Stimulated activated CD4-positive, alpha-beta T cell treated with anti-CD3 and anti-CD28 coated beads, Interleukin-12 subunit alpha, Interleukin-12 subunit beta, amount 100 ng/mL, for 4 hours (primary cell): ENCODE results near the gene ZNF672.
"Not testable (repeated sequence)": the region's sequence is repeated elsewhere in the genome, so short reads cannot be mapped to it uniquely, and the experiment has no call there.

Experiments used
- DNase-seq: peaks from one replicate; pipeline ENCODE4 v3.0.0-alpha.2; 2020

The ZNF672 gene

DNA sequence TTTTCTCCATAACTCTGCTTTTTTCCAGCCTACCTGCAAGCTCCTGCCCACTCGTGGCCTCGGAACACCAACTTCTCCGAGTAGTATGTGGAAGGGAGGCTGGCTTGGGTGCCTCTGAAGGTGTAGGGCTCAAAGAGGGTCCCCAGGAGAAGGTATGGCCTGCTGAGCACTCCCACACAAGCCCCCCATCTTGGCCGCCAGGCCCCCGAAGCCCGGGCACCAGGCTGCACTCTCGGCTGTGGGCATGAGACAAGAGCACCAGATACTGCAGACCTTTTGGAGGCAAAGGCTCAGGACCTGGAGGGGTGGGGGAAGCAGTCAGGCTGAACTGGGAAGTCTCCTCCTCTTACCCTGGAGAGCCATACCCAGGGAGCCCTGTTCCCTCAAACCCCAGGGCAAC is 19.2 kb downstream of the ZNF672 start:
- no peak for DNase-seq

DNA sequence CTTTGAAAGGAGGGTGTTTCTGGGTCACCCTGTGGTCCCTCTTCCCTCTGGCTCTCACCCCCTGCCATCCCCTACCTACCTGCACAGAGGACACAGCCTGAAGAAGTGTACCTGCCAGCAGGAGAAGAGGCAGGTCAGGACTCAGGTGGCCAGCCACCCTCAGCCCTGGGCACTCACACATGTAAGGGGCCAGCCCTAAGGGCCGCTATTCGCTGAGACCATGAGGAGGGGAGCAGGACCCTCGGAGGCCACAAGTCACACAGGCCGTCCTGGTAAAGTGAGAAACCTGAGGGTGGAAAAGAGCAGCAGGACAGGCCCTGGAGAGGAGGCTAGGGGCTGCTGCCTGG is 19.7 kb downstream of the ZNF672 start:
- DNase-seq: no peak

DNA sequence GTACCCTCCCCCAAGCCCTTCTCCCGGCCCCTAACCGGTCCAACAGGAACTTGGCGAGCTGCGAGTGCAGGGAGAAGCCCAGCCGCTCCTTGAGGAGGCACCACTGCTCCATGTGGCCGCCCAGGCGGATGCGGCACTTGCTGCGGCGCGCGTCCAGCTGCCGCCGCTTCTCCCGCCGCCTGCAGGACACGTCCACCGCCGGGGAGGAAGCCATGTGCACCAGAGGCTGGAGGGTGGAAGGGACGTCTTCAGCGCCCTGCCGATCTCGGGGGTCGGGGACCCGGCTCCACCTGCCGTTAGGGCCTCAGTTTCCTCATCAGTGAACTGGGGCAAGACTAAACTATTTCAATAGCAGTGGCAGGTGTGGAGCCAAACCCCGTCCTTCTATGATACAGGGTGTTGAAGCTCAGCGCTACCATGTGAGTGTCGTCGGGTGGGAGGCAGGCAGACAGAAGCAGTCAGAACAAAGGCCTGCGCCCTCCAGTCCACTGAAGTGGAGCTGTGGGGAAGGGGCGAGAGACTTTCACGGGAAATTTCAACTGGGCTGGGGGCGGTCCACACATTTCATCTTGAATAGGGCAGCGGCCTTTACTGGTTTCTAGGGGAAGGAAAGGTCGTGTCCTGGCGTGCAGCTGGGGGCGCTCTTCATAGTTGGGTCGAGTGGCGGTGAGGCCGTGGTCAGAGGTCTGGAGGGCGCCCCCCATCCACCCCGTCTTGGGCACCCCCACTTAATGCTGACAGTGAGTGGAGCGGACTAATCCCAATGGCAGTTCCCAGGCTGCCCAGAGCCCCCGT is 20.3 kb downstream of the ZNF672 start:
- peak; percentile 34 for DNase-seq

DNA sequence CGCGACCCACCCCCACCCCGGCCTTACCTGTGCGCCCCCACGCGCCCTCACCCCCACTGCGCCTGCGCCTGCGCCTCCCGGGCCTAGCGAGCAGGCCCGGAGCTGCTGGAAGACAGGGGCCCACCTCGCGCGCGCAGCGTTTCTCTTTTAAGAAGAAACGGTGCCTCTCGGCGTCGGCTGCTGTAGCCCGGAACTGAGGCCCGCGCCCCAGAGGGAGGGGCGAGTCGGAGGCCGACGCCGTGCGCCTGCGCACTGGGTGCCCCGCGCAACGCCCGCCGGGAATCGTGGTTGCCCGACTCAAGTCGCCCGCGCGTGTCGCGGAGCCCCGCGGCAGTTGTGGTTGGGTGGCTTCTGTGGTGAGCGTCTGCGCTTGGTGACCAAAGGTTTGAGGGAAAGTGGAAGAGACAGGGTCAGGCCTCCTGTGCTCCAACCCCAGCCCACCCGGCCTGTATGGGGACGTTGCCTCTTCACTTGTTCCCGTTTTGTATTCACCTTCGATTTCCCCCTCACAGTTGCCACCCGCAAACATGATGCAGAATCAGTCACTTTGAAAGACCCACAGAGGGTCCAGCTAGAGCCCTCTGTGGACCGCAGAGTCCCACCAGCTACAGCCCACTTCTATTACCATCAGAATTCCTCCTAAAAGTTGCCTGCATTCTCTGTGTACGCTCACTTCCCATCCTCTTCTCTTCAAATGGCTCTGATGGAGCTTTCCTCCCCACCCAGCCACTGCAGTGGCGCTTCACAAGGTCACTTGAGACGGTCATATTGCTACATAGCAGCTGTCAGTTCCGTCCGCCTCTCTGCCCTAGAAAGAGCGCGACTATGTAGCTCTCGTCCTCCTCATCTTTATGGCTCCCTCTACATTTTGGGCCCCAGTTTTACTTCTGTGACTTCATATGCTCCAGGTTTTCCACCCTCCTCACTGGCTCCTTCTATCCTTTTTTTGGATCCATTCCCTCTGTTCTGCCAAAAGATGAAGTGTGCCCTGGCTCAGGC is 21.2 kb downstream of the ZNF672 start, which contains the start of gene ZNF692:
ZNF692 (minus strand) TSS at position 195 of the 999 bp plus-strand sequence. CDS start 776 bp downstream, outside the sequence.
- DNase-seq: peak; percentile 95

DNA sequence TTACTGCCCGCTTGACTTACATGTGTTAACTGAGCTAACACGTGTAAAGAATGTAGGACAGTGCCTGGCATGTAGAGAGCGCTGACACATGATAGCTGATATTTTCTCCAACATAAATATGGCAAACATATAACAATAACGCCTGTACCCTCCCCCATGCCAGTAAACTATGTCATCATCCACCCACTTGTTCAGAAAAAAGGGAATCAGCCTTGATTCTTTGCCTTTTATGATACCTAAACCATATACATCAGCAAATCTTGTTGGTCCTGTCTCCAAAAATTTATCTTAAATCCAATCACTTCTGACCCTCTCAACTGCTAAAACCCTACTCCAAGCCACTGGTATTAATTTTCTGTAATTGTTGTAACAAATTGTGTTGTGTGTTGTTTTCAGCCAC is 22.0 kb downstream of the ZNF672 start:
- no peak for DNase-seq

DNA sequence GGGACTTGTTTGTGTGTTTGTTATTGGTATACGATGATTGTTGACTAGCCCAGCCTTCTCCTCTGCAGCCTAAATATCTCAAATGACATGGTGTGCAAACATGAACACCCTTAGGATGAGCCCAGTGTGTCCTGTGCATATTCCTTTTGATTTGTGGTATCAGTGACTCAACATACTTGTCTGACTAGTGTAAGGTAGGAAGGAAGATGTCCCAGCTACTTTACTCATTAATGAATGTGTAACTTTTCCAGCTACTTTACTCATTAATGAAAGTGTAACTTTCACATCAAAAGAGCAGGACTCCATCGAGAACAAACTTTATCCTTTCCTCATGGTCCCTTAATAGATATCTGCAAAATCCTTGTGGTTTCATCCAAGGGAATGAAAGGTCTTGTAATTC is 23.6 kb downstream of the ZNF672 start:
- no peak for DNase-seq

DNA sequence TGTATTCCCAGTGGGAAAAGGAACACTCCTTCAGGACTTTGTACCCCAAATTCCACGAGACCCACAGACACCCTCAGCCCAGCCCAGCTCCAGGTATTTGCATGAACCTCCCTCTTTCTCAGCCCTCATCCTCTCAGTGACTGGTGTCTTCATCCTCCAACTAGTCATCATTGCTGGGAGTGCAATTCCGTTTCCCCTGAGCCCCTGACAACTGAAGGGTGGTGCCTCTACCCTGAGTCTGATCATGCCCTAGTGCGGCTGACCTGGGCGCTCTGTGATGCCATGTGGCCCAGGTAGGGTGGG is 24.6 kb downstream of the ZNF672 start:
- no peak for DNase-seq

DNA sequence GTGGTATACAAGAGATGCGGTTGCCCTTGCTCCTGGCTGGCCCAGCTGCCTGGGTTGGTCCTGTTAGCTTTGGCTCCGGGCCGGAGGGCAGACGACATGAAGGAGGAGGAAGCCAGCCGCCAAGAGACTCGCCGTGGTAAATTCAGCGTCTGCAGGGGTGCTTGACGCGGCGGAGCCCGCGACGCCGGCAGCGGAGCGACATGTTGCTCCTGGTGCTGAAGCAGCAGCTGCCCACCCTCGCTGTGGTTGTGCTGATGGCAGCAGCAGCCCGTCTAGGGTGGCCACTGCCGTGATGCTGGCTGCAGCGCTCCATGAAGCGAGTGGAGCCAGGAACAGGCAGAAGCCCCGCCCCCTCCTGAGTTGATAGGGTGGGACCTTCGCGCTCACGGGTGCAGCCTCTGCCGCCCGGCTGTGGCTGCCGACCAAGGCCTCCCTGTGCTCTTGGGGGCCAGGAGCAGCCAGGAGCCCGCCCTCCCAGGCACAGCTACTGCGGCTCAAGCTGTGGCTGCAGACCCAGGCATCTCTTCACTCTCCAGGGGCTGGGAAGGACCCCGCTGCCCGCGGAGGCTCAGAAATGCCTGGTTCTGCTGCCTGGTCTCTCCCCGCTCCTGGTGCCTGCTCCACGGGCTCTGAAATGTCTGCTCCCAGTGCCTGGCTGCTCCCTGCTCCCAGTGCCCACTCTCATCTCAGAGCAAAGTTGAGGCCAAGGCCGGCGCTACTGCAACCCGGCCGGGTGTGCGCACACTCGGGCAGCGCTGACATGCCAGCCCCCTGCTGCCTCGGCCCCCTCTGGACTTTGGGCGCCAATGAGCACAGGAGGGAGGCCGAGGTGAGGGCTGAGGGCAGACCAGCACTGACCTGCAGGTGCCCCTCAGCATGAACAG is 25.2 kb downstream of the ZNF672 start:
- DNase-seq: peak; percentile 80

DNA sequence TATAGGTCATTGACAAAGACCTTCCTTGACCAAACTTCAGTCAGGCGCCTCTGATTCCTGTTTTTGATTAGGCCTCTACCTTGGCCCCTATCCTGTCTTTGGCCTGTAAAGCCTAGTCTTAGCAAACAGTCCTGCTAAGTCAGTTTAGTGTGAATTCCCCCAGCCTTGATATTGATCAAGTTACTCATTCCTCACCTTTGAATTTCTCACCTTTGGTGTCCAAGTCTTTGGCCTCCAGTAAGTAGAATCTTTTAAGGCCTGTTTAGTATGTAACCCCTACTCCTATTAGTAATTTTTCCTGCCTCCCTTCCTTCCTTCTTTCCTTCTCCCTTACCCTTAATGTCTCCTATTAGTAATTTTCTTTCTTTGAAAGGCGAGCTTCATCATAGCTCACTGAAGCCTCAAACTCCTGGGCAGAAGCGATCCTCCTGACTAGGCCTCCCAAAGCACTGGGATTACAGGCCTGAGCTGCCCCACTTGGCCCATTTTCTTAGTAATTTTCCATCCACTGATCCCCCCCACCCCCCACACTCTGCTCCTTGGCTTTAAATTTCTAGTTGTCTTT is 33.9 kb downstream of the ZNF672 start:
- no peak for DNase-seq

DNA sequence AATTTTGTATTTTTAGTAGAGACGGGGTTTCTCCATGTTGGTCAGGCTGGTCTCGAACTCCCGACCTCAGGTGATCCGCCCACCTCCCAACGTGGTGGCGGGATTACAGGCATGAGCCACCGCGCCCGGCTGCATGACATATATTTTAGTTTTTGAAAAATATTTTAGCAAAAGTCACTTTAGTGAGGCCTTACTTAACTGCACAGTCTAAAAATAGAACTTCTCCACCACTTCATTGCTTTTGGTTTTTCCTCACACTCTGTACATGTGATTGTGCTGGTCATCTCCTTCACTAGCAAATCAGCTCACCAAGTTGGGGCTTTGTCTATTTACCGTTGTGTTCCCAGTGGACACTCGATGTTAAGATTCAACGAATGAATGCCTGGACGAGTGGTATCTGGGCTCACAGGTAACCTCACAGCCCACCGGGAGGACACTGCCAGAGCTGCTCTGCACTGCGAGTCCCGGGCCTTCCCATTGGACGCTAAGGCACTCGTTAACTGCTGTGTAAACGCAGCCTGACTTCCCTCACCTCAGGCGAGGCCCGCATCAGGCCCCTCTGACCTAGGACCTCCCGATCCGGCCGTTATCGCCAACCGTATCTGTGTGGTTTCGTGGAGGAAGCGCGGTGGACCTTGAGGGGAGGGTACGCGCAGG is 34.9 kb downstream of the ZNF672 start:
- DNase-seq: peak; percentile 49

DNA sequence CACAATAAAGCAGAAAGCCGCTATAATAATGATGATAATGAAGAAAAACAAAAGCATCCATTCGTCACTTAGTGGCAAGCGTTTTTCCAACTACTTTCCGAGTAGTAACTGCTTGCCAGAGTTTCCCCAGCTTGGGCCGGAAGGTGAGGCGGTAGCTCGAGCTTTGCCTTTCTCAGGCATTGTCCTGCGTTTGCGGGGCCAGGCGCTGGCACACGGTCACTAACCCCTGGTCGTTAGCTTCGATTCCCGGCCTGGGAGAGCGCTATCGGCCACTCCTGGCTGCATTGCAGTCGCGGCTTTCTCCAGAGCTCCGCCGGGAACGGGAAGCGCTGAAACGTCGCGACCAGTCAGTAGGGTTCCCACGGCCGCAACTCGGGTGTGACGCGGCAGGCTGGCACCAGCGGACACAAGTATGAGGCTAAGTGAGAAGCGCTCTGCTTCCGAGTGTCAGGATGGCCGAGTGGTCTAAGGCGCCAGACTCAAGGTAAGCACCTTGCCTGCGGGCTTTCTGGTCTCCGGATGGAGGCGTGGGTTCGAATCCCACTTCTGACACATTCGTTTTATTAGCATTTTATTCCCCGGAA is 35.5 kb downstream of the ZNF672 start:
- DNase-seq: peak; percentile 96

DNA sequence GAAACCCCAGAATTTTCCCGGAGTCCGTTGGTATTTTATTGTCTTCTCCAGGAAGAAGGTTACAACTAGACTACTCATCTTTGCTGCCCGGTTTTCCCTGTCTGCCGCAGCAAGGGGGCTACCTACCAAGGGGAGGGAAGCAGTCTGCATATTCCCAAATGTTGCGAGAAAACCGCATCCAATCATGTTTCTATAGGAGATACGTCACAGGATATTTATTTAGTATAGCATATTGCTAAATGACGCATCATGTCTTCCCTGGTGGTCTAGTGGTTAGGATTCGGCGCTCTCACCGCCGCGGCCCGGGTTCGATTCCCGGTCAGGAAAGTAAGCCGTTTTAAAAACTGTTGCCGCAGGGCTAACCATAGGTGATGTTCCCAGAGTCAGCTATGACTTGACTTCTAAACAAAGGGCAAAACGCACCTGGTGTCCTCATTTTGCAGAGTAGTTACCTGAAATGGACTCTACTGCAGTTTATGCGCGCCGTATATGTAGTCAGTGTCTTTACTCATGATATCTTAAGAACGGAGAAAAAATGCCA is 36.0 kb downstream of the ZNF672 start:
- peak; percentile 84 for DNase-seq

DNA sequence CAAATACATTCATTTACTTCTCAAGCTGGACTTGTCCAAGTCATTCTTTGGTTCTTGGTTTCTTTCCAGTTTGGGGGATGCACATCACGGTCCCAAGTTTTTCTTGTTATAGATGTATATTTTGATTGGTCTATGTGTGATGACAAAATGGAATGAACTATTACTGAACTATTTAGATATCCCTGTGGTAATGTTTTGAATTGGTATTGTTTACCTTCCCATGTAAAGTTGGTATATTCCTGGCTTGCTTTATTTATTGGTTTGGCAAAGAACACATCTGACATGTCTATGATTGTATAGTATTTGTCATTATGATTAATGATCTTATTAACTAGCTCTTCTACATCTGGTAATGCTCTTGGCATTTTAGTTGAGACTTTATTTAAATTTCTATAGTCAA is 43.2 kb downstream of the ZNF672 start:
- no peak for DNase-seq

DNA sequence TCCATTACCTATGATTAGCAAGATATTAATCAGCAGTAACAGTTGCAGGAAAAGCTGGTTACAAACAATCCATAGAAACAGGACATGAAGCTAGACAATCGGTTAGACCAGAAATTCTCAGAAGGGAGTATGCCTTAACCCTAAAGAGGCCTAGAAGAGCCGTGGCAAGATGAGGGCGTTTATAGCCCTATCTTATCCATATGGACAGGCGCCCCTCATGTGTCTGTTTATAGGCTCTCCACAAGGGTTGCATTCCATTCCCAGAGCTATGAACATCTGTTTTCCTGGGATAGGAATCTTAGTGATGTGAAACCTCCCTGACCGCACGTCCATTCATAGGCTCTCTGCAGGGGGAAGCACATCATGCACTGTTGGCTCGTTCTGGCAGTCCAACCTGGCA is 44.4 kb downstream of the ZNF672 start:
- not testable (repeated sequence) for DNase-seq

DNA sequence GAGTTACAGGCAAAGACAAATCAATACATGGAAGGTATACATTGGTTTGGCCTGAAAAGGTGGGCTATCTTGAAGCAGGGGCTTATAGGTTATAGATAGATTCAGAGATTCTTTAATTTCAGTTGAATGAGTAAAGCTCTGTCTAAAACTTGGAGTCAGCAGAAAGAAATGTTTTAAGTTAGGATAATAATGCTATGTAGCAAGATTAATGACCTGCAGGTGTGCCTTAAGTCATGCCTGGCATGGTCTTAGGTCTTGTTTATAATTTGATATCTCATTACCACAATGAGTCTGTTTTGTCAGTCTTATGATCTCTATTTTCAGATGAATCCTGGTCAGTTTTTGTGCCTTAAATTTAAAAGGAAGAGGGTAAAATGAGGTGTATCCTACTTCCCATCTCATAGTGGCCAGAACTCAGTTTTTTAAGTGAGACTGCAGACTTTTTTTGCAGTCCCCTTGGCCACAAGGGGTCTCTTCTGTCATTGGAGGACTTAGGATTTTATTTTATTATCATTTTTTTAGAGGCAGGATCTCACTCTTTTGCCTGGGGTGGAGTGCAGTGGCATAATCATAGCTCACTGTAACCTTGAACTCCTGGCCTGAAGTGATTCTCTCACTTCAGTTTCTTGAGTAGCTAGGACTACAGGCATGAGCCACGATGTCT is 46.7 kb downstream of the ZNF672 start:
- no peak for DNase-seq

DNA sequence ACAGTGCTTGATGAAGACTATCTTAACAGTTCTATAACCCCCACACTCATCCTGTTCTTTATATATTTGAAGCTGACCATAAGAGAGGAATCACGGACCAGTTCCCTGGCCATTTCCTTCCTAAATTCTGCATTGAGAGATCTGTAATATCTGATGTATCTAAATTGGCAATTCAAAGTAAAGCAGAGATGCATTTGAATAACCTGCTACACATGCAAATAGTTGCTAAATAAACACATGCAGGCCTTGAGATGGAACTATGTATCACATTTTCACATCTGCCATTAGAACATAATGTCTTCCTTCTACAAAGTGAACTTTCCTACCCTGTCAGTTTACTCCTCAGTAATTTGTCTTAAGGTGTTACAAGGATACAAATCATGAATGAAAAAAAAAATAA is 47.6 kb downstream of the ZNF672 start:
- DNase-seq: no peak

DNA sequence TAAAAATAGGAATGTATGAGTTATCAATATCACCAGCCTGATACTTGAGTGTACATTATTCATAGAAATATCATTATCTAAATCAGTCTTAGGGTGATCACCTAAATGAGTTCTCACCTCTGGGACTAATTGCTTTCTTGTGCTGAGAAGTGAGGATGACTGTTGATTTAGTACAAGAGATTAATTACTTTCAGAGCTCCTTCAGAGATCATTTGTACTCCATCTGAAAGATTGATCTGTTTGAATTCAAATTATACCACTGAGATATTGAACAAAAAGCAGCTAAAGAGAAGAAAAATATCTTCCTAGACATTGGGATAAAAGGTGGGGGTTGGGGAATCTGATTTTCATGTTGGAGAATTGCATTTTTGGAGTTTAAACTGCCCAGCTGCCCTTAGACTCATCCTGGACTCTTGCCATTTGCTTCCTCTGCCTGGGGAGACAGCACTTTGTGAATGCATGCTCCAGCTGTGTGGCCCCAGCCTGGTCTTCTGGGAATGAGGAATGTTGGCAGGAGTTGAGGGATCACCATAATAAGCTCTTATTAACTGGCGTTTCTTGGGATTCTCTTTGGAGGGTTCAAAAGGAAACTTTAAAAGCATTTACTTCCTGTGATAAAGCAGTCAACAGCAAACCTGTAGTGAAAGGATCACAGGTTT is 48.3 kb downstream of the ZNF672 start:
- DNase-seq: no peak

DNA sequence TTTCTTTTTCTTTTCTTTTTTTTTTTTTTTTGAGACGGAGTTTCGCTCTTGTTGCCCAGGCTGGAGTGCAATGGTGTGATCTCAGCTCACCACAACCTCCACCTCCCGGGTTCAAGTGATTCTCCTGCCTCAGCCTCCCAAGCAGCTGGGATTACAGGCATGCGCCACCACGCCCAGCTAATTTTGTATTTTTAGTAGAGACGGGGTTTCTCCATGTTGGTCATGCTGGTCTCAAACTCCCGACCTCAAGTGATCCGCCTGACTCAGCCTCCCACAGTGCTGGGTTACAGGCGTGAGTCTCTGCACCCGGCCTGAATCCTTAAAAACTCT is 51.9 kb downstream of the ZNF672 start:
- DNase-seq: not testable (repeated sequence)

DNA sequence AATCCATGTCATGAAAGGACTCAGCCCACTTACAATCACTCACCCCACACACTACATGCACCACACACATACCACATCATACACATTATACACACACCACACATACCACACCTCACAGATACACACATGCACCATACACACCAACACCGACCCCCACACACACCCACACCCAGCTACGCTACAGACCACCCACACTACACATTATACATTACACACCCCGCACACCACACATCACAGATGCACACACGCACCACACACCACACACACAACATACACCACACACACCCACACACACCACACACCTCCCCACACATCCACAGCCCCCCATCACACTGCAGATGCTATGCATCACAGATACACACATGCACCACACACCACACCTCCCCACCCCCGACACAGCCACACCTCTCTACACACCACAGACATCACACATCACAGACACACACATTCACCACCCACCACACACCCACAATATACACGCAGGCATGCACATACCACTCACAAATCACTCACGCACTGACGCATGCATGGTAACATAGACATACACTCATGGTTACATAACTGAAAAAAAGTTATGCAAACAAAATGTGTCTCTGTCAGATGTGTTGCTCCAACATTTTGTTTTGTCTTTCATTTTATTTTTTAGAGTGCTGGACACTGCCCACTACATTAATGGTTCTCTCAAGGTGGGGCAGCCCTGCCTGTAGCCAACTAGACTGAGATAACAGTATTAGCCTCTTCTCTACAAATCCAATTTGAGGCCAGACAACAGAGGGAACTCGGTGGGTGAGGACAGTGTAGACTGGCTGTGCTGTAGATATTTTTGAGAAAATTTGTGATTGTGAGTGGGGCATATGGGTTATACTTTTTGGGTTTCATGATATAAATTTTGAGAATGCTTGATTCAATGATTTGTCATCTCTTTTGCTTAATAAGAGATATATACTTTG is 52.8 kb downstream of the ZNF672 start:
- DNase-seq: no peak
